Measurements from ENCODE around the gene SDHB. TPM values are rescaled to one million over a fixed set of nuclear protein-coding genes. Genes with fewer than 3 reads are reported as not detected.

The SDHB gene
- total and polyA plus RNA-seq, 9 of the 15 experiments (the other 6 are each of a cell fraction or from before 2014, with no cell fraction given): 207 to 554 (median 365) TPM

- POLR2A ChIA-PET: interaction anchor here (1.6 kb wide), 1 partner anchor 11 kb away, joined by 3 read pairs; no protein-coding TSS in a partner anchor
- Histone ChIP-seq H3K9ac (ENCODE audit: insufficient read depth in 1 of 2, low read depth in 2 of 2, low read length in 2 of 2) (no peak overlapping the region), H3K79me2 (ENCODE audit: control insufficient read depth, insufficient read depth, low read length) (peaks cover 6% of the 10 kb centered on the region; the same call in 1 of the 3 replicates), H3K27me3 (ENCODE audit: control insufficient read depth in 2 of 2, insufficient read depth in 2 of 2, low read length in 2 of 2) (no peaks in the 10 kb centered on the region), H4K20me1 (replicated peaks; ENCODE audit: control insufficient read depth, insufficient read depth, low read length) (no peaks in the 10 kb centered on the region), H2AFZ (ENCODE audit: low read depth, low read length) (no peak overlapping the region), H3K4me3 (no peak overlapping the region), H3K4me1 (replicated peaks in 1 of 2; ENCODE audit: control insufficient read depth in 2 of 2, insufficient read depth in 2 of 2, low read length in 2 of 2) (no peaks in the 10 kb centered on the region), H3K27ac (ENCODE audit: extremely low read depth, low read depth, low read length) (no peak overlapping the region), H3K36me3 (ENCODE audit: control insufficient read depth, insufficient read depth, low read length) (peaks cover 92% of the 10 kb centered on the region), H3K9me3 (replicated peaks; ENCODE audit: control insufficient read depth, insufficient read depth, low read depth, low read length) (no peaks in the 10 kb centered on the region), H3K4me2 (ENCODE audit: insufficient read depth, low read length) (no peak overlapping the region), H3K9me1 (ENCODE audit: control insufficient read depth, insufficient read depth, low read length) (no peaks in the 10 kb centered on the region)
- in situ Hi-C loops (cut with MboI): loop anchor here (25.0 kb wide), 1 partner anchor 443 kb away; no protein-coding TSS in a partner anchor
- TF ChIP-seq PRDM10 (IDR thresholded peaks at IDR 0.05; ENCODE audit: partially characterized antibody) (peak; percentile 31), CEBPG (CRISPR knock-in tag; IDR thresholded peaks at IDR 0.05) (no peak), CEBPG (tag; conservative IDR thresholded peaks at IDR 0.05 in 1 of 2, IDR thresholded peaks at IDR 0.05 in 1 of 2) (no peak), FOSL1 (tag; conservative IDR thresholded peaks at IDR 0.05) (no peak), ZNF316 (IDR thresholded peaks at IDR 0.05) (peak; percentile 90), MAFG (tag; conservative IDR thresholded peaks at IDR 0.05) (peak; percentile 74), MAFF (IDR thresholded peaks at IDR 0.05; ENCODE audit: low read length) (peak; percentile 80), PYGO2 (tag; IDR thresholded peaks at IDR 0.05) (no peak), PHB (CRISPR knock-in tag; IDR thresholded peaks at IDR 0.05) (no peak), C11orf30 (IDR thresholded peaks at IDR 0.05; ENCODE audit: low read depth) (peak; percentile 84), TSC22D4 (tag; IDR thresholded peaks at IDR 0.05) (no peak), MAFK (IDR thresholded peaks at IDR 0.05; ENCODE audit: low read length) (peak; percentile 85)
- TF ChIP-seq, protein P1, sequence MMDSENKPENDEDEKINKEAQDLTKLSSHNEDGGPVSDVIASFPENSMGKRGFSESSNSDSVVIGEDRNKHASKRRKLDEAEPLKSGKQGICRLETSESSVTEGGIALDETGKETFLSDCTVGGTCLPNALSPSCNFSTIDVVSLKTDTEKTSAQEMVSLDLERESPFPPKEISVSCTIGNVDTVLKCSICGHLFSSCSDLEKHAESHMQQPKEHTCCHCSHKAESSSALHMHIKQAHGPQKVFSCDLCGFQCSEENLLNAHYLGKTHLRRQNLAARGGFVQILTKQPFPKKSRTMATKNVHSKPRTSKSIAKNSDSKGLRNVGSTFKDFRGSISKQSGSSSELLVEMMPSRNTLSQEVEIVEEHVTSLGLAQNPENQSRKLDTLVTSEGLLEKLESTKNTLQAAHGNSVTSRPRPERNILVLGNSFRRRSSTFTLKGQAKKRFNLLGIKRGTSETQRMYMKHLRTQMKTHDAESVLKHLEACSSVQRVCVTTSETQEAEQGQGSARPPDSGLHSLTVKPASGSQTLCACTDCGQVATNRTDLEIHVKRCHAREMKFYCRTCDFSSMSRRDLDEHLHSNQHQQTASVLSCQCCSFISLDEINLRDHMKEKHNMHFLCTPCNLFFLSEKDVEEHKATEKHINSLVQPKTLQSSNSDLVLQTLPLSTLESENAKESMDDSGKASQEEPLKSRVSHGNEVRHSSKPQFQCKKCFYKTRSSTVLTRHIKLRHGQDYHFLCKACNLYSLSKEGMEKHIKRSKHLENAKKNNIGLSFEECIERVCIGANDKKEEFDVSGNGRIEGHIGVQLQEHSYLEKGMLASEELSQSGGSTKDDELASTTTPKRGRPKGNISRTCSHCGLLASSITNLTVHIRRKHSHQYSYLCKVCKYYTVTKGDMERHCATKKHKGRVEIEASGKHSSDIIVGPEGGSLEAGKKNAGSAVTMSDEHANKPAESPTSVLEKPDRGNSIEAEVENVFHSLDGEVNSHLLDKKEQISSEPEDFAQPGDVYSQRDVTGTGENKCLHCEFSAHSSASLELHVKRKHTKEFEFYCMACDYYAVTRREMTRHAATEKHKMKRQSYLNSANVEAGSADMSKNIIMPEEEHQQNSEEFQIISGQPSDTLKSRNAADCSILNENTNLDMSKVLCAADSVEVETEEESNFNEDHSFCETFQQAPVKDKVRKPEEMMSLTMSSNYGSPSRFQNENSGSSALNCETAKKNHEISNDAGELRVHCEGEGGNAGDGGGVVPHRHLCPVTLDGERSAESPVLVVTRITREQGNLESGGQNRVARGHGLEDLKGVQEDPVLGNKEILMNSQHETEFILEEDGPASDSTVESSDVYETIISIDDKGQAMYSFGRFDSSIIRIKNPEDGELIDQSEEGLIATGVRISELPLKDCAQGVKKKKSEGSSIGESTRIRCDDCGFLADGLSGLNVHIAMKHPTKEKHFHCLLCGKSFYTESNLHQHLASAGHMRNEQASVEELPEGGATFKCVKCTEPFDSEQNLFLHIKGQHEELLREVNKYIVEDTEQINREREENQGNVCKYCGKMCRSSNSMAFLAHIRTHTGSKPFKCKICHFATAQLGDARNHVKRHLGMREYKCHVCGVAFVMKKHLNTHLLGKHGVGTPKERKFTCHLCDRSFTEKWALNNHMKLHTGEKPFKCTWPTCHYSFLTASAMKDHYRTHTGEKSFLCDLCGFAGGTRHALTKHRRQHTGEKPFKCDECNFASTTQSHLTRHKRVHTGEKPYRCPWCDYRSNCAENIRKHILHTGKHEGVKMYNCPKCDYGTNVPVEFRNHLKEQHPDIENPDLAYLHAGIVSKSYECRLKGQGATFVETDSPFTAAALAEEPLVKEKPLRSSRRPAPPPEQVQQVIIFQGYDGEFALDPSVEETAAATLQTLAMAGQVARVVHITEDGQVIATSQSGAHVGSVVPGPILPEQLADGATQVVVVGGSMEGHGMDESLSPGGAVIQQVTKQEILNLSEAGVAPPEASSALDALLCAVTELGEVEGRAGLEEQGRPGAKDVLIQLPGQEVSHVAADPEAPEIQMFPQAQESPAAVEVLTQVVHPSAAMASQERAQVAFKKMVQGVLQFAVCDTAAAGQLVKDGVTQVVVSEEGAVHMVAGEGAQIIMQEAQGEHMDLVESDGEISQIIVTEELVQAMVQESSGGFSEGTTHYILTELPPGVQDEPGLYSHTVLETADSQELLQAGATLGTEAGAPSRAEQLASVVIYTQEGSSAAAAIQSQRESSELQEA (IDR thresholded peaks at IDR 0.05; ENCODE audit: low read depth): no peak
- WGBS (ENCODE audit: insufficient coverage, low coverage, missing lambda C conversion rate): 86% methylated on average over 4 of the region's 4 CpGs
- no peak for FAIRE-seq
- BruUV-seq (replicated peaks): no TSS peak
- CTCF ChIA-PET (ENCODE audit: low intra/inter-chr PET ratio): no interaction called here
- DNase-seq (ENCODE audit: extremely low read depth in 1 of 4, low spot score in 3 of 4): no peak
- intact Hi-C loops (cut with micrococcal nuclease): loop anchor here (5.0 kb wide), 1 partner anchor 408 kb away; no protein-coding TSS in a partner anchor
- ATAC-seq: no peak
Measured at GRCh38 chr1:17030206-17030605, 23.6 kb downstream of the SDHB start.
